Activated T-helper 17 cell treated with anti-CD3 and anti-CD28 coated beads, Interleukin-2, amount 50 U/mL, for 72 hours (primary cell): ENCODE results near the gene GSTM5. TPM values are rescaled to one million over a fixed set of nuclear protein-coding genes. Genes with fewer than 3 reads are reported as not detected.
"Not testable (repeated sequence)": the region's sequence is repeated elsewhere in the genome, so short reads cannot be mapped to it uniquely, and the experiment has no call there.

Experiments used
- ATAC-seq: fragments of 150-1000 bp; cut with Tn5 transposase; replicated peaks from 2 replicates; pipeline ENCODE4 v1.10.0; 2021; ENCODE audit warnings: mild to moderate bottlenecking, moderate library complexity
- H3K27ac Mint-ChIP-seq: one replicate; pipeline ENCODE4 v1.8.0; 2022; ENCODE audit warnings: mixed read lengths
- H3K27me3 Mint-ChIP-seq: one replicate; pipeline ENCODE4 v1.8.0; 2022; ENCODE audit warnings: mixed read lengths
- H3K36me3 Mint-ChIP-seq: one replicate; pipeline ENCODE4 v1.8.0; 2022; ENCODE audit warnings: low read depth, mild to moderate bottlenecking, mixed read lengths
- H3K4me1 Mint-ChIP-seq: one replicate; pipeline ENCODE4 v1.8.0; 2022; ENCODE audit warnings: mixed read lengths
- H3K4me3 Mint-ChIP-seq: one replicate; pipeline ENCODE4 v1.8.0; 2022; ENCODE audit warnings: mild to moderate bottlenecking, mixed read lengths
- H3K9me3 Mint-ChIP-seq: one replicate; pipeline ENCODE4 v1.8.0; 2022; ENCODE audit warnings: mixed read lengths
- total RNA-seq, 2 donors: library from RNA; stranded (reverse); gene quantifications; one replicate each; pipeline ENCODE4 v1.2.3, GENCODE V29; 2022

The GSTM5 gene
- total RNA-seq, 2 donors from 2014 or later: not detected

- no peak overlapping the region for H3K4me3 Mint-ChIP-seq
- no peaks in the 10 kb centered on the region for H3K36me3 Mint-ChIP-seq
- no peak overlapping the region for H3K27ac Mint-ChIP-seq
- H3K27me3 Mint-ChIP-seq: no peaks in the 10 kb centered on the region
- no peak for ATAC-seq
- H3K4me1 Mint-ChIP-seq: no peaks in the 10 kb centered on the region
- H3K9me3 Mint-ChIP-seq: no peaks in the 10 kb centered on the region
Observed at GRCh38 chr1:109757936-109758786, 46.1 kb downstream of the GSTM5 start.

- no peak for ATAC-seq
- Mint-ChIP-seq H3K27me3 (no peaks in the 10 kb centered on the region), H3K4me3 (no peak overlapping the region), H3K36me3 (no peaks in the 10 kb centered on the region), H3K9me3 (no peaks in the 10 kb centered on the region), H3K4me1 (no peaks in the 10 kb centered on the region), H3K27ac (no peak overlapping the region)
Observed at GRCh38 chr1:109759513-109760334, 47.7 kb downstream of the GSTM5 start.

- Mint-ChIP-seq H3K36me3 (no peaks in the 10 kb centered on the region), H3K27me3 (no peaks in the 10 kb centered on the region), H3K4me1 (no peaks in the 10 kb centered on the region), H3K4me3 (no peak overlapping the region), H3K27ac (no peak overlapping the region), H3K9me3 (no peaks in the 10 kb centered on the region)
- ATAC-seq: no peak
Observed at GRCh38 chr1:109760581-109761226, 48.7 kb downstream of the GSTM5 start.

GRCh38 chr1:109761227-109762038, 49.4 kb downstream of the GSTM5 start:
- no peak overlapping the region for H3K27ac Mint-ChIP-seq
- no peak for ATAC-seq
- H3K36me3 Mint-ChIP-seq: no peaks in the 10 kb centered on the region
- H3K27me3 Mint-ChIP-seq: no peaks in the 10 kb centered on the region
- H3K4me1 Mint-ChIP-seq: no peaks in the 10 kb centered on the region
- H3K4me3 Mint-ChIP-seq: no peak overlapping the region
- no peaks in the 10 kb centered on the region for H3K9me3 Mint-ChIP-seq

- no peak for ATAC-seq
- no peaks in the 10 kb centered on the region for H3K9me3 Mint-ChIP-seq
- H3K27me3 Mint-ChIP-seq: no peaks in the 10 kb centered on the region
- H3K36me3 Mint-ChIP-seq: no peaks in the 10 kb centered on the region
- no peaks in the 10 kb centered on the region for H3K4me1 Mint-ChIP-seq
- no peak overlapping the region for H3K4me3 Mint-ChIP-seq
- no peak overlapping the region for H3K27ac Mint-ChIP-seq
Observed at GRCh38 chr1:109762039-109762585, 50.1 kb downstream of the GSTM5 start.

- Mint-ChIP-seq H3K27ac (peak overlapping the region; percentile 4), H3K9me3 (no peaks in the 10 kb centered on the region), H3K36me3 (no peaks in the 10 kb centered on the region), H3K4me3 (no peak overlapping the region), H3K4me1 (no peaks in the 10 kb centered on the region), H3K27me3 (no peaks in the 10 kb centered on the region)
- ATAC-seq: no peak
Observed at GRCh38 chr1:109762821-109763645, 51.0 kb downstream of the GSTM5 start.

- no peaks in the 10 kb centered on the region for H3K4me1 Mint-ChIP-seq
- H3K4me3 Mint-ChIP-seq: no peak within 1 kb of the TSS
- no peaks in the 10 kb centered on the region for H3K36me3 Mint-ChIP-seq
- H3K27ac Mint-ChIP-seq: peak within 1 kb of the TSS; percentile 4
- H3K27me3 Mint-ChIP-seq: no peaks in the 10 kb centered on the region
- H3K9me3 Mint-ChIP-seq: no peaks in the 10 kb centered on the region
- no peak for ATAC-seq
Observed at GRCh38 chr1:109763646-109764415, 51.8 kb downstream of the GSTM5 start, which contains the start of gene EPS8L3. Gene EPS8L3 (minus strand): TSS chr1:109763923. CDS start chr1:109761749, 2,174 bp downstream.

- no peaks in the 10 kb centered on the region for H3K36me3 Mint-ChIP-seq
Observed at GRCh38 chr1:109764561-109765482, 52.8 kb downstream of the GSTM5 start.

GRCh38 chr1:109765483-109765815, 53.4 kb downstream of the GSTM5 start:
- H3K4me3 Mint-ChIP-seq: no peak overlapping the region
- no peak overlapping the region for H3K27ac Mint-ChIP-seq
- no peaks in the 10 kb centered on the region for H3K36me3 Mint-ChIP-seq
- no peak for ATAC-seq
- H3K4me1 Mint-ChIP-seq: peaks cover 5% of the 10 kb centered on the region
- no peaks in the 10 kb centered on the region for H3K9me3 Mint-ChIP-seq
- H3K27me3 Mint-ChIP-seq: peaks cover 5% of the 10 kb centered on the region

More at GRCh38 chr1:109764561-109765482, 52.8 kb downstream of the GSTM5 start:
- Mint-ChIP-seq H3K27me3 (peaks cover 5% of the 10 kb centered on the region), H3K4me1 (peaks cover 5% of the 10 kb centered on the region), H3K27ac (no peak overlapping the region), H3K4me3 (no peak overlapping the region), H3K9me3 (no peaks in the 10 kb centered on the region)
- ATAC-seq: no peak

GRCh38 chr1:109765896-109766615, 54.0 kb downstream of the GSTM5 start:
- Mint-ChIP-seq H3K27ac (no peak overlapping the region), H3K36me3 (no peaks in the 10 kb centered on the region), H3K27me3 (peaks cover 5% of the 10 kb centered on the region), H3K4me1 (peaks cover 5% of the 10 kb centered on the region), H3K4me3 (no peak overlapping the region), H3K9me3 (no peaks in the 10 kb centered on the region)
- no peak for ATAC-seq

GRCh38 chr1:109766991-109767636, 55.1 kb downstream of the GSTM5 start:
- not testable (repeated sequence) for H3K36me3 Mint-ChIP-seq, ATAC-seq, H3K27me3 Mint-ChIP-seq, H3K9me3 Mint-ChIP-seq, H3K27ac Mint-ChIP-seq, H3K4me1 Mint-ChIP-seq, H3K4me3 Mint-ChIP-seq
